Measurements from ENCODE around the gene SNED1.

- no peak for TF ChIP-seq MXI1 (IDR thresholded peaks at IDR 0.05; ENCODE audit: low read depth, low read length)
- no peak for TF ChIP-seq CREM (IDR thresholded peaks at IDR 0.05; ENCODE audit: low read depth)
- TF ChIP-seq, protein P1, sequence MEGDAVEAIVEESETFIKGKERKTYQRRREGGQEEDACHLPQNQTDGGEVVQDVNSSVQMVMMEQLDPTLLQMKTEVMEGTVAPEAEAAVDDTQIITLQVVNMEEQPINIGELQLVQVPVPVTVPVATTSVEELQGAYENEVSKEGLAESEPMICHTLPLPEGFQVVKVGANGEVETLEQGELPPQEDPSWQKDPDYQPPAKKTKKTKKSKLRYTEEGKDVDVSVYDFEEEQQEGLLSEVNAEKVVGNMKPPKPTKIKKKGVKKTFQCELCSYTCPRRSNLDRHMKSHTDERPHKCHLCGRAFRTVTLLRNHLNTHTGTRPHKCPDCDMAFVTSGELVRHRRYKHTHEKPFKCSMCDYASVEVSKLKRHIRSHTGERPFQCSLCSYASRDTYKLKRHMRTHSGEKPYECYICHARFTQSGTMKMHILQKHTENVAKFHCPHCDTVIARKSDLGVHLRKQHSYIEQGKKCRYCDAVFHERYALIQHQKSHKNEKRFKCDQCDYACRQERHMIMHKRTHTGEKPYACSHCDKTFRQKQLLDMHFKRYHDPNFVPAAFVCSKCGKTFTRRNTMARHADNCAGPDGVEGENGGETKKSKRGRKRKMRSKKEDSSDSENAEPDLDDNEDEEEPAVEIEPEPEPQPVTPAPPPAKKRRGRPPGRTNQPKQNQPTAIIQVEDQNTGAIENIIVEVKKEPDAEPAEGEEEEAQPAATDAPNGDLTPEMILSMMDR (IDR thresholded peaks at IDR 0.05 in 2 of 3, conservative IDR thresholded peaks at IDR 0.05 in 1 of 3; ENCODE audit: insufficient read depth in 2 of 3, low read depth in 1 of 3, low read length in 3 of 3): no peak
- TF ChIP-seq BHLHE40 (IDR thresholded peaks at IDR 0.05; ENCODE audit: low read length): no peak
These were observed 82.8 kb downstream of the SNED1 start for GRCh38 chr2:241081190-241081642.
